Activated naive CD4-positive, alpha-beta T cell treated with anti-CD3 and anti-CD28 coated beads, Interleukin-2, amount 50 U/mL, for 72 hours (primary cell): Measurements from ENCODE around the gene FAM83G. TPM values are rescaled to one million over a fixed set of nuclear protein-coding genes. Genes with fewer than 3 reads are reported as not detected.
"Not testable (repeated sequence)": the region's sequence is repeated elsewhere in the genome, so short reads cannot be mapped to it uniquely, and the experiment has no call there.

ENCODE experiments used
- ATAC-seq, 2 donors: fragments of 150-1000 bp; cut with Tn5 transposase; 2 replicates each; pipeline ENCODE4 v1.10.0; 2021; ENCODE audit warnings: mild to moderate bottlenecking in 2 of 2, moderate library complexity in 2 of 2
- DNase-seq, 2 donors: peaks; one replicate each; pipeline ENCODE4 v3.0.0; 2021 to 2022; ENCODE audit warnings: low spot score in 2 of 2
- H3K27ac Mint-ChIP-seq, 2 donors: one replicate each; pipeline ENCODE4 v1.8.0; 2022; ENCODE audit warnings: mild to moderate bottlenecking in 2 of 2, mixed read lengths in 2 of 2
- H3K36me3 Mint-ChIP-seq, 2 donors: one replicate each; pipeline ENCODE4 v1.8.0; 2022; ENCODE audit warnings: mixed read lengths in 2 of 2
- H3K9me3 Mint-ChIP-seq, 2 donors: one replicate each; pipeline ENCODE4 v1.8.0; 2022; ENCODE audit warnings: mixed read lengths in 2 of 2
- total RNA-seq, 2 donors: library from RNA; stranded (reverse); gene quantifications; one replicate each; pipeline ENCODE4 v1.2.3, GENCODE V29; 2022

FAM83G gene
- total RNA-seq, 2 donors from 2014 or later = 9.4 to 13.7 TPM

- Mint-ChIP-seq H3K9me3 (peaks cover 4% of the 10 kb centered on the region in 2 donors), H3K36me3 (peaks cover 0 to 5% of the 10 kb centered on the region in 2 donors), H3K27ac (no peak overlapping the region)
- no peak for ATAC-seq
- no peak for DNase-seq
These were observed 48.0 kb downstream of the FAM83G start for GRCh38 chr17:18956581-18956980.

DNA sequence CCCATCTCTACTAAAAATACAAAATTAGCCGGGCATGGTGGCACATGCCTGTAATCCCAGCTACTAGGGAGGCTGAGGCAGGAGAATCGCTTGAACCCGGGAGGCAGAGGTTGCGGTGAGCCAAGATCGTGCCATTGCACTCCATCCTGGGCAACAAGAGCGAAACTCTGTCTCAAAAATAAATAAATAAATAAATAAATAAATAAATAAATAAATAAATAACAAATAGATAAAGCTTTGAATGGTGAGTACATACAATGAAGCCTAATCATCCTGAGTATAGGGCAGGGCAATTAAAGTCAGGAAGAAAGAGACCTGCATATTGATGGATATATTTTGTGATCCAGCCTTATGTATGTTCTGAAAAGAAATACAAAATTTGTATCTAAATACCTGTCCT, 48.5 kb downstream of the FAM83G start:
- not testable (repeated sequence) for H3K9me3 Mint-ChIP-seq, DNase-seq, ATAC-seq, H3K36me3 Mint-ChIP-seq
- H3K27ac Mint-ChIP-seq = peak overlapping the region in 1 of 2 donors; percentile 44

DNA sequence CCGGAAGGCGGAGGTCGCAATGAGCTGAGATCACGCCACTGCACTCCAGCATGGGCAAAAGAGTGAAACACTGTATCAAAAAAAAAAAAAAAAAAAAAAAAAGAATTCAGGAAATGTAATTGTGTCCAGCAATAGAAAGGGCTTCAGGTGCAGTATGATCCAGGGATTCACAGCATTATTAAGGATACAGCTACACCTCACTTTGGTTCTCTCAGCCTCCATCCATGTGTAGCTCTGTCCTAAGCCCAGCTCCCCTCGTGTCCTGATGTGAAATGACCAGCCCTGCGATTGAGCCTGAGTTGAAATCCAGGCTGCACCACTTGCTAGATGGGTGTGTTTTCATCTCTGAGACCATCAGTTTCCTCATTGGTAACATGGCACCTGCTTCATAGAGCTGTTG, 49.6 kb downstream of the FAM83G start:
- no peak for ATAC-seq
- DNase-seq = no peak
- H3K36me3 Mint-ChIP-seq = peaks cover 0 to 5% of the 10 kb centered on the region in 2 donors
- H3K9me3 Mint-ChIP-seq = peaks cover 4% of the 10 kb centered on the region in 2 donors
- peak overlapping the region in 1 of 2 donors; percentile 44 for H3K27ac Mint-ChIP-seq

DNA sequence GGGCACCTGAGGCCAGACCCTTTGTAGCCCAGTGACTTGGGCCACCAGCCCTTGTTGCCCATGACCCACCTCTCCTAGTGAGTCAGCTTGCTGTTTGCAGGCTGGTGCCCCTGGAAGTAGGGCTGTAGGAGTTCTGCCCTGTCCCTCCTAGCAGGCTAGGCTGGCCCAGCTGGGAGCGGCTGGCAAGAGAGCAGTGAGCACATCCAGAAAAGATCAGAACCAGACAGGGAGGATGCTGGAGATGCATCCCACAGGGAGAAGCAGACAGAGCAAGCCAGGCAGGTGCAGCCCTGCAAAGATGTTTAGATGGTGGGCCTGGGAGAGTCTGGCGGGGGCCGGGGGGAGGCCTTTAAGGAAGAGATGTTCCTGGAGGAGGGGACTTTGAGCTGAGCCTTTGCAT, 50.2 kb downstream of the FAM83G start:
- ATAC-seq (no peak), DNase-seq (no peak)
- Mint-ChIP-seq H3K36me3 (peaks cover 0 to 5% of the 10 kb centered on the region in 2 donors), H3K9me3 (peaks cover 4% of the 10 kb centered on the region in 2 donors), H3K27ac (no peak overlapping the region)

GRCh38 chr17:18953231-18953728, 51.3 kb downstream of the FAM83G start:
- H3K27ac Mint-ChIP-seq = no peak overlapping the region
- peaks cover 4% of the 10 kb centered on the region in 2 donors for H3K9me3 Mint-ChIP-seq
- H3K36me3 Mint-ChIP-seq = peaks cover 0 to 5% of the 10 kb centered on the region in 2 donors
- DNase-seq (no peak), ATAC-seq (no peak)

DNA sequence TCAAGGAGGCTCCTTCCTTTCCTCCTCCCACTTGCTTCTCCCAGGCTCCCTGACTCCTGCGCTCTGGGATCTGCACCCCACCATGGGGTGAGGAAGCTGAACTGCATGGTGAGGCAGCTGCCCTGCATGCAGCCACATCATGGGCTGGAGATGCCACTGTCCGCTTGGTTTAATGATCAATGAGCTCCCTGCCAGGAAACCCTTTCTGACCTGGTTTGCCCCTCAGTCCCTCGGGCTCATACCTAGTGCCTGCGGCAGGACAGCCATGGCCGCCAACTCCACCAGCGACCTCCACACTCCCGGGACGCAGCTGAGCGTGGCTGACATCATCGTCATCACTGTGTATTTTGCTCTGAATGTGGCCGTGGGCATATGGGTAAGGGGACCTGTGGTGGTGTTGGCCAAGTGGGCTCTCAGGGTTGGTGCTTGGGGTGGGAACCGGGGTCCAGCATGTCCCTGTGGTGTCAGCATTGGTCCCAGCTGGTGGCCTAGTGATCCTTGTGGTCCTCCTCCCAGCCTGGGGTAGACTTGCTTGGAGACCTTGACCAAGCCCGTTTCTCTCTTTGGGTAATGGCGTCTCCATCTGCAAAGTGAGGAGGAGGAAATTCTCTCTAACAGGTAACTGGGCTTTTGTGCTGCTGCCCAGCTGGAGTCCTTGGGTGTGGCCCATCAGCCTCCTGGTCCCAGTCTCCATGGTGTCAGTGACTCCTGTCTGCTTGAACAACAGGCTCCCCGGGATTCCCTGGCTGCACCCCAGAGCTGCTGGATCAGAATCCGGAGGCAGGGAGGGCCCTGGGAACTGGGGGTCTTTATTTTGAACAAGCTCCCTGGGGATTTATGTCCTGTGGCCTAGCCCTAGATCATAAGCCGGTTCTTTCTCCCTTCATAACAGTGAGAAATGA, 52.4 kb downstream of the FAM83G start, which contains the start of gene SLC5A10:
Gene SLC5A10 (plus strand): TSS at position 225 of the 902 bp plus-strand sequence. CDS start 41 bp downstream, at position 266.
- no peak within 1 kb of the TSS for H3K27ac Mint-ChIP-seq
- ATAC-seq = no peak
- peaks cover 0 to 5% of the 10 kb centered on the region in 2 donors for H3K36me3 Mint-ChIP-seq
- peaks cover 4% of the 10 kb centered on the region in 2 donors for H3K9me3 Mint-ChIP-seq
- no peak for DNase-seq

DNA sequence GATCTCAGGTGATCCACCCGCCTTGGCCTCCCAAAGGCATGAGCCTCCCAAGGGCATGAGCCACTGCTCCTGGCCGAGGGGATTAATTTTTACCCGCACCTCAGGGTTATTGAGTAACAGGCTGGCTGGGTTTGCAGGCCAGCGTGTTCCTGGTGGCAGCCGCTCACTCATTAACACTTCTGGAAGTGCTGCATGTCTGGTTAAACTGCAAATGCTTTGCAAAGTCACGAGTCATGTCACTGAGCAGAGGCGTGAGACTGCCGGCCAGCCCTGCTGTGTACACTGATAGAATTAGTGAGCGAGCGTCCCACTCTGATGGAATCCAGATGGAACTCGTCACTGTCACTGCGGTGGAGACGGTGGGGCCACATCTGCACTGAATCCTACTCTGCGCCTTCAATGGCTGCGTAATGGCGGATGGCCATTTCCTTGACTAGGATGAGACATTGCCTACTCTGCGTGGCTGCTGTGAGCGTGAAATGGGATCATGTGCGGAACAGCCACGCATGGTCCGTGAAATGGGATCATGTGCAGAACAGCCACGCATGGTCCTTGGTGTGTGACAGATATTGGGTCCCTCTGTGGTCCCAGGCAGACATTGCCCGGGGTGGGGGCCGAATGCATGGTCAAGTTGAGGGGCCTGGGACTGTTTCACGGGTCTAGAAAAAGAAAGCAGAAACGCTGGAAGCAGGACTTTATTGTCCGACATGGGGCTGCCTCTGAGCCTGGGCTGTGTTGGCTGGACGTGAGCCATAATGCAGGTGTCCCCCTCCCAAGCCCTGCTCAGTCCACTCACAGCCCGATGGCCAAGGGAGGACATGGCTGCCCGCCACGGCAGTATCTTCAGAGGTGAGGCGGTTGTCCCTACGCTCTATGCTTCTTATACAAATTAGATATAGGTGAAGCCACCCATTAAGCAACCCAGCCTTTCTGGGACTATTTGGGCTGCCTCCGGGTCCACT, 53.3 kb downstream of the FAM83G start:
- peaks cover 4% of the 10 kb centered on the region in 2 donors for H3K9me3 Mint-ChIP-seq
- H3K27ac Mint-ChIP-seq = no peak overlapping the region
- H3K36me3 Mint-ChIP-seq = peaks cover 0 to 5% of the 10 kb centered on the region in 2 donors
- ATAC-seq (no peak), DNase-seq (no peak)

GRCh38 chr17:18950346-18950745, 54.2 kb downstream of the FAM83G start:
- H3K36me3 Mint-ChIP-seq = peaks cover 0 to 2% of the 10 kb centered on the region in 2 donors
- H3K9me3 Mint-ChIP-seq = peaks cover under 1 to 2% of the 10 kb centered on the region in 2 donors
- DNase-seq (no peak), ATAC-seq (no peak)
- peak overlapping the region in 1 of 2 donors; percentile 34 for H3K27ac Mint-ChIP-seq

GRCh38 chr17:18949566-18949965, 55.0 kb downstream of the FAM83G start:
- ATAC-seq (no peak), DNase-seq (no peak)
- Mint-ChIP-seq H3K27ac (no peak overlapping the region), H3K9me3 (no peaks in the 10 kb centered on the region), H3K36me3 (no peaks in the 10 kb centered on the region)

DNA sequence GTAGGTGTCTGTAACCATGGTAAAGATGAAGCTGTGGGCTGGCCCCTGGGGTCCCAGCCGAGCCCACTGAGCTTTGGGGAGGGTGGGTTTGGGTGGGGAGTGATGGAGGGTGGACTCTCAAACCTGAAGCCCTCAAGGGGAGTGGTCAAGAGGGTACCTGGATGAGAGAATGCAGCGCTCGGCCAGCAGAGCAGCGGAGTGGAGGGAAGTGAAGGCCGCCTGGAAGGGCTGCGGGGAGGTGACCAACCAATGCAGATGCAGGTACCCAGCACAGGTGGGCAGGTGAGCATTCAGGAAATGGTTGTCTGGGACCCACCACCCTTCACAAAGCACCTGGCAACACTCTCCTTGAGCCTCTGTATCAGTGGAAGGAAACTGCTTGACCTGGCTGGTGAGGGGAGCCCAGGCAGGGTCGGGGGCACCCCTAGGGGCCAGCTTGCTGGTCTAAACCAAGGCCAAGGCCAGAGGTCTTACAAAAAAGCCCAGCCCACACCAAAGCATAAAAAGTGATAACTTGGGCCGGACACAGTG, 56.0 kb downstream of the FAM83G start:
- DNase-seq (no peak), ATAC-seq (no peak)
- H3K27ac Mint-ChIP-seq = no peak overlapping the region
- no peaks in the 10 kb centered on the region for H3K9me3 Mint-ChIP-seq
- no peaks in the 10 kb centered on the region for H3K36me3 Mint-ChIP-seq

GRCh38 chr17:18947866-18948265, 56.7 kb downstream of the FAM83G start:
- ATAC-seq = no peak

DNA sequence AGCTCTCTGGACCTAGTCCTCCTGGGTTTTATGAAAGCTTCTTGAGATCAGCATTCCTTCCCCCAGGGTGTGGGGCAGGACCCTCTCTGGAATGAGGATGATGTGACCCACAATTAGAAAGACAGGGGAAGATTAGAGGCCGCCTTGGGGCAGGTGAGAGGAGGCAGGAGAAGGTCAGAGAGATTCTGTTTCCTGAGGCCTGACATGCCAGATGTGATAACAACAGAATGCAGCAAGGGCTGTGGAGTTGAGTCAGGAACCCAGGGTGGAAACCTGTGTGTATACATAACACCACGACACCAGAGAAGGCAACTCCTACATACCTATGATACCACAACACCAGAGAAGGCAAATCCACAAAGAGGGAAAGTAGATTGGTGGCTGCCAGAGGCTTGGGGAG, 58.0 kb downstream of the FAM83G start:
- H3K36me3 Mint-ChIP-seq = no peaks in the 10 kb centered on the region
- DNase-seq = no peak
- H3K9me3 Mint-ChIP-seq = no peaks in the 10 kb centered on the region
- peak overlapping the region in 1 of 2 donors; percentile 10 for H3K27ac Mint-ChIP-seq
- ATAC-seq = no peak

More at GRCh38 chr17:18947866-18948265, 56.7 kb downstream of the FAM83G start:
- Mint-ChIP-seq H3K9me3 (no peaks in the 10 kb centered on the region), H3K27ac (no peak overlapping the region), H3K36me3 (no peaks in the 10 kb centered on the region)
- DNase-seq = no peak

- no peak for ATAC-seq
- Mint-ChIP-seq H3K27ac (no peak overlapping the region), H3K36me3 (no peaks in the 10 kb centered on the region), H3K9me3 (no peaks in the 10 kb centered on the region)
- DNase-seq = no peak
These were observed 59.9 kb downstream of the FAM83G start for GRCh38 chr17:18944646-18945045.

GRCh38 chr17:18938692-18939023, 65.9 kb downstream of the FAM83G start:
- DNase-seq (no peak), ATAC-seq (no peak)
- no peaks in the 10 kb centered on the region for H3K9me3 Mint-ChIP-seq
- no peaks in the 10 kb centered on the region for H3K36me3 Mint-ChIP-seq
- H3K27ac Mint-ChIP-seq = no peak overlapping the region

GRCh38 chr17:18937981-18938691, 66.4 kb downstream of the FAM83G start:
- DNase-seq = no peak
- no peaks in the 10 kb centered on the region for H3K36me3 Mint-ChIP-seq
- no peaks in the 10 kb centered on the region for H3K9me3 Mint-ChIP-seq
- no peak overlapping the region for H3K27ac Mint-ChIP-seq
- ATAC-seq = no peak
